Ishikawa (cell line): ENCODE results near the gene TMEM45A.

Experiments used
- CEBPB ChIP-seq: IDR thresholded peaks from 2 replicates; pipeline ENCODE4 v1.6.1; 2012
- CREB1 ChIP-seq: IDR thresholded peaks from 2 replicates; pipeline ENCODE4 v1.6.1; 2012; ENCODE audit warnings: low read depth
- EP300 ChIP-seq: IDR thresholded peaks from 2 replicates; pipeline ENCODE4 v1.6.1; 2012; ENCODE audit warnings: borderline replicate concordance
- NFIC ChIP-seq: IDR thresholded peaks from 2 replicates; pipeline ENCODE4 v1.6.1; 2012
- TAF1 ChIP-seq: IDR thresholded peaks from 2 replicates; pipeline ENCODE4 v1.6.1; 2012; ENCODE audit warnings: low read depth, mild to moderate bottlenecking
- TCF12 ChIP-seq: IDR thresholded peaks from 2 replicates; pipeline ENCODE4 v1.6.1; 2012; ENCODE audit warnings: low read depth
- TEAD4 ChIP-seq: IDR thresholded peaks from 2 replicates; pipeline ENCODE4 v1.6.1; 2012
- TF ChIP-seq, protein P1 (sequence below): IDR thresholded peaks from 2 replicates; pipeline ENCODE4 v1.6.1; 2012; ENCODE audit warnings: low read depth, mild to moderate bottlenecking
- TF ChIP-seq, protein P2 (sequence below): IDR thresholded peaks from 2 replicates; pipeline ENCODE4 v1.6.1; 2012

DNA sequence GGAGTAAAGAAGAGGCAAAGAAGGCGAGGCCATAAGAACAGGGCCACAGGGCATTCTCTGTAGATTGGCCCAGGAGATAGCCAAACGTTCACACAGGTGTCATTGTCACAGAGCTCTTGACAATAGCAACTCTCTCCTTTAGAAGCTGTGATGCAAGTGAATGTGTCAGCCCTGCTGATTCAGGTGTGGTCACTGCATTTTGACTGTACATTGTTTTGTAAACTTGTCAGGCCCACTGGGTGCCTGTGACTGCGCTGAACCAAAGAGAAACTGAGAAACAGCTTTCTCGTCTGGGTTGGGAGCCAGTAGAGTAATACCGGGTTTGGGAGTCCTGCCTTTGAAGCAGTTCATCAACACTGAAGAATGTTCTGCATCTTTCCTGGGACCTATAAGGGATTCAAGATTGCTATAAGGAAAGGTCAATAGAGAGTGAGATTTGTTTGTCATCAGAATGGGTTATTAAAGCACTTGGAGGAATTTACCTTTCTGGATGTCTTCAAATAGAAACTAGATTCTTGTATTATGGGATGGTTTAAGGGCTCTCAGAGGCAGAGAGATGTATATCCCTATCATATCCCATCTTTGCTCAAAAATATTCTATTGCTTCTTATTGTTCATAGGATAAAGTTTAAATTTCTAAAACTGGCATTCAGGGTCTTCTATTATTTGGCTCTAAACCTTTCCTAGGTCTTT lies 45.4 kb downstream of the TMEM45A start:
- TF ChIP-seq, protein P1, sequence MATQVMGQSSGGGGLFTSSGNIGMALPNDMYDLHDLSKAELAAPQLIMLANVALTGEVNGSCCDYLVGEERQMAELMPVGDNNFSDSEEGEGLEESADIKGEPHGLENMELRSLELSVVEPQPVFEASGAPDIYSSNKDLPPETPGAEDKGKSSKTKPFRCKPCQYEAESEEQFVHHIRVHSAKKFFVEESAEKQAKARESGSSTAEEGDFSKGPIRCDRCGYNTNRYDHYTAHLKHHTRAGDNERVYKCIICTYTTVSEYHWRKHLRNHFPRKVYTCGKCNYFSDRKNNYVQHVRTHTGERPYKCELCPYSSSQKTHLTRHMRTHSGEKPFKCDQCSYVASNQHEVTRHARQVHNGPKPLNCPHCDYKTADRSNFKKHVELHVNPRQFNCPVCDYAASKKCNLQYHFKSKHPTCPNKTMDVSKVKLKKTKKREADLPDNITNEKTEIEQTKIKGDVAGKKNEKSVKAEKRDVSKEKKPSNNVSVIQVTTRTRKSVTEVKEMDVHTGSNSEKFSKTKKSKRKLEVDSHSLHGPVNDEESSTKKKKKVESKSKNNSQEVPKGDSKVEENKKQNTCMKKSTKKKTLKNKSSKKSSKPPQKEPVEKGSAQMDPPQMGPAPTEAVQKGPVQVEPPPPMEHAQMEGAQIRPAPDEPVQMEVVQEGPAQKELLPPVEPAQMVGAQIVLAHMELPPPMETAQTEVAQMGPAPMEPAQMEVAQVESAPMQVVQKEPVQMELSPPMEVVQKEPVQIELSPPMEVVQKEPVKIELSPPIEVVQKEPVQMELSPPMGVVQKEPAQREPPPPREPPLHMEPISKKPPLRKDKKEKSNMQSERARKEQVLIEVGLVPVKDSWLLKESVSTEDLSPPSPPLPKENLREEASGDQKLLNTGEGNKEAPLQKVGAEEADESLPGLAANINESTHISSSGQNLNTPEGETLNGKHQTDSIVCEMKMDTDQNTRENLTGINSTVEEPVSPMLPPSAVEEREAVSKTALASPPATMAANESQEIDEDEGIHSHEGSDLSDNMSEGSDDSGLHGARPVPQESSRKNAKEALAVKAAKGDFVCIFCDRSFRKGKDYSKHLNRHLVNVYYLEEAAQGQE, result no peak
- TF ChIP-seq TEAD4 (no peak), TAF1 (no peak), EP300 (no peak), CREB1 (no peak), NFIC (no peak), CEBPB (no peak), TCF12 (no peak)
- TF ChIP-seq, protein P2, sequence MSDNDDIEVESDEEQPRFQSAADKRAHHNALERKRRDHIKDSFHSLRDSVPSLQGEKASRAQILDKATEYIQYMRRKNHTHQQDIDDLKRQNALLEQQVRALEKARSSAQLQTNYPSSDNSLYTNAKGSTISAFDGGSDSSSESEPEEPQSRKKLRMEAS, result no peak
